Chondrocyte (in vitro differentiated cells): ENCODE results near the gene TMPO. TPM values are rescaled to one million over a fixed set of nuclear protein-coding genes. Genes with fewer than 3 reads are reported as not detected.

Source experiments
- DNase-seq: peaks from one replicate; pipeline ENCODE4 v3.0.0; 2021; ENCODE audit warnings: mixed read lengths, low spot score
- H3K27ac Mint-ChIP-seq: one replicate; pipeline ENCODE4 v1.8.0; 2021; ENCODE audit warnings: mild to moderate bottlenecking, moderate library complexity, mixed read lengths; ENCODE audit not compliant: unreplicated experiment
- H3K27me3 Mint-ChIP-seq: 2 replicates; pipeline ENCODE4 v1.8.0; 2021; ENCODE audit warnings: low read depth, mixed read lengths
- H3K36me3 Mint-ChIP-seq: 2 replicates; pipeline ENCODE4 v1.8.0; 2021; ENCODE audit warnings: low read depth, mixed read lengths
- H3K4me1 Mint-ChIP-seq: 2 replicates; pipeline ENCODE4 v1.8.0; 2021; ENCODE audit warnings: low read depth, mild to moderate bottlenecking, mixed read lengths
- H3K4me3 Mint-ChIP-seq: one replicate; pipeline ENCODE4 v1.8.0; 2021; ENCODE audit warnings: mild to moderate bottlenecking, moderate library complexity, mixed read lengths; ENCODE audit not compliant: unreplicated experiment
- H3K9me3 Mint-ChIP-seq: 2 replicates; pipeline ENCODE4 v1.8.0; 2021; ENCODE audit warnings: low read depth, mixed read lengths
- total RNA-seq: library from RNA; stranded (reverse); gene quantifications from 3 replicates; pipeline ENCODE4 v1.2.1, GENCODE V29; 2021
- TF ChIP-seq, protein P1 (sequence below): fragments of 200-600 bp; sonication (generic); IDR thresholded peaks from 2 replicates; pipeline ENCODE4 v1.5.0; 2021; ENCODE audit warnings: antibody characterized with exemption, mild to moderate bottlenecking, moderate library complexity

Gene TMPO
- total RNA-seq, 1 donor from 2014 or later: 38.7 TPM

DNA sequence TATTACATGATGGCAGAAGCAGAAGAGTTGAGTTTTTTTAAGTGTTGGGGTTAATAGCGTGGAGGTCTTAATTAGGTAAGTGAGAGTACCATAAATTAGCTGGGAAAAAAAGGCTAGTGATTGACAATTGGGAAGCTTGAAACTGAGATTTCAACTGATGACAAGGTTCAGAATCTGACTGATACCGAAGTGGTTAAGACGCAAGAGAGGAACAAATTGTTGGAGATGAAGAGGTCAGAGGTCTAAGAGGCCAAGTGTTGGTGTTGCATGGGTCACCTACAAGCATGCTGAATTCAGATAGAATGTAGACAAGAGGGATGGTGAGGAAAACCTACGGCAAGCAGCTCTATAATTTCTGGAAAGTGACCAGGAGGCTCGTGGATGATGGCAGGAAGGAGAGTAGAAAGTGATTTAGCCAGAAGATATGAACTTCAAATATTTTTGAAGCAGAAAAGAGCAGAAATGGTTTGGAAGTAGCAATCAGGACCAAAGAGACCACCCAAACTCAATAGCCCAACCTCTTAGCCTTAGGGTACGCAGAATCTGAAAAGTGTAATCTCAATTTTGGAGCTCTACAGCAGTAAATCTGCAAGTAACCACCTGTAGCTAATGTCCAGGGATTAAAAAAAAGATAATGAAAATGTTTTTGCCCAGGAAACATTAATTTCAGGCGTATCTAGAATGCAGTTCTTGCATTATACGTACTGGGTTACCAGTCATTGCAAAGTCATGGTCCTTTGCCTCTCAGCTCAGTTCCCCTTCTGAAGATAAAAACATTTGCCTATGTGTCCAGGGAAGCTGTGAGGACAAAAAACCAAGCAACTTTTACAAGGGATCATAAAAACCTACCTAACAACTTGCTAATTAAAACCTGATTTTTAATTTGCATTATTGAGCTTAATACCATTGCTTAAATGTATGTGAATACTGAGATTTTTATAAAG lies 1.7 kb upstream of the TMPO start:
- Mint-ChIP-seq H3K4me3 (no peak overlapping the region), H3K36me3 (no peaks in the 10 kb centered on the region), H3K9me3 (no peaks in the 10 kb centered on the region), H3K27me3 (no peaks in the 10 kb centered on the region), H3K4me1 (peaks cover 28% of the 10 kb centered on the region), H3K27ac (peak overlapping the region; percentile 96)
- no peak for DNase-seq
- TF ChIP-seq, protein P1, sequence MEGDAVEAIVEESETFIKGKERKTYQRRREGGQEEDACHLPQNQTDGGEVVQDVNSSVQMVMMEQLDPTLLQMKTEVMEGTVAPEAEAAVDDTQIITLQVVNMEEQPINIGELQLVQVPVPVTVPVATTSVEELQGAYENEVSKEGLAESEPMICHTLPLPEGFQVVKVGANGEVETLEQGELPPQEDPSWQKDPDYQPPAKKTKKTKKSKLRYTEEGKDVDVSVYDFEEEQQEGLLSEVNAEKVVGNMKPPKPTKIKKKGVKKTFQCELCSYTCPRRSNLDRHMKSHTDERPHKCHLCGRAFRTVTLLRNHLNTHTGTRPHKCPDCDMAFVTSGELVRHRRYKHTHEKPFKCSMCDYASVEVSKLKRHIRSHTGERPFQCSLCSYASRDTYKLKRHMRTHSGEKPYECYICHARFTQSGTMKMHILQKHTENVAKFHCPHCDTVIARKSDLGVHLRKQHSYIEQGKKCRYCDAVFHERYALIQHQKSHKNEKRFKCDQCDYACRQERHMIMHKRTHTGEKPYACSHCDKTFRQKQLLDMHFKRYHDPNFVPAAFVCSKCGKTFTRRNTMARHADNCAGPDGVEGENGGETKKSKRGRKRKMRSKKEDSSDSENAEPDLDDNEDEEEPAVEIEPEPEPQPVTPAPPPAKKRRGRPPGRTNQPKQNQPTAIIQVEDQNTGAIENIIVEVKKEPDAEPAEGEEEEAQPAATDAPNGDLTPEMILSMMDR: no peak

DNA sequence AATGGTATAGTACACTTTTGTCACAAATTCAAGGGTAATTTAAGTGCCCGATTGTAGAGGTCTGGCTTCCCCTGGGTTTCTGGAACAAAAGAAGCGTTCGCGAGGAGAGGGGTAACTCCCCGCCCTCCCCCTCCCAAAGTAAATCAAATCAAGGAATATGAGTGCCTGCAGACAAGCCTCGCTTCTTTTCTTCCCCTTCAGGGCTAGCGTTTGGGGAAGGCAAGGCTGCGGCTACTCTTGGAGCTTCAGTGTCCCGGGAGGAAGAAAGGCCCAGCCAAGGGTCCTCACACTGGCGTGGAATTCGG lies 456 bp upstream of the TMPO start:
- Mint-ChIP-seq H3K36me3 (no peaks in the 10 kb centered on the region), H3K9me3 (no peaks in the 10 kb centered on the region), H3K27me3 (no peaks in the 10 kb centered on the region), H3K4me1 (peaks cover 34% of the 10 kb centered on the region), H3K4me3 (peak overlapping the region; percentile 90), H3K27ac (peak overlapping the region; percentile 96)
- TF ChIP-seq, protein P1: no peak
- DNase-seq: no peak

- peaks cover 44% of the 10 kb centered on the region for H3K4me1 Mint-ChIP-seq
- H3K9me3 Mint-ChIP-seq: no peaks in the 10 kb centered on the region
- TF ChIP-seq, protein P1: peak; percentile 86
- no peaks in the 10 kb centered on the region for H3K36me3 Mint-ChIP-seq
- H3K27ac Mint-ChIP-seq: peak overlapping the region; percentile 97
- no peak for DNase-seq
- H3K27me3 Mint-ChIP-seq: no peaks in the 10 kb centered on the region
- H3K4me3 Mint-ChIP-seq: peak overlapping the region; percentile 98
Measured at GRCh38 chr12:98516111-98516873, 902 bp downstream of the TMPO start.

- Mint-ChIP-seq H3K27ac (peak overlapping the region; percentile 93), H3K27me3 (no peaks in the 10 kb centered on the region), H3K4me1 (peaks cover 47% of the 10 kb centered on the region), H3K4me3 (peak overlapping the region; percentile 19), H3K9me3 (no peaks in the 10 kb centered on the region), H3K36me3 (no peaks in the 10 kb centered on the region)
- DNase-seq: no peak
- TF ChIP-seq, protein P1: no peak
Measured at GRCh38 chr12:98519257-98519907, 4.0 kb downstream of the TMPO start.

GRCh38 chr12:98530068-98530467 lies 14.7 kb downstream of the TMPO start:
- no peak overlapping the region for H3K27ac Mint-ChIP-seq
- TF ChIP-seq, protein P1: no peak
- H3K36me3 Mint-ChIP-seq: no peaks in the 10 kb centered on the region
- peaks cover 13% of the 10 kb centered on the region for H3K4me1 Mint-ChIP-seq
- no peak overlapping the region for H3K4me3 Mint-ChIP-seq
- no peaks in the 10 kb centered on the region for H3K9me3 Mint-ChIP-seq
- no peak for DNase-seq
- H3K27me3 Mint-ChIP-seq: no peaks in the 10 kb centered on the region
